ENCODE results near the gene TIMP2.
A peak's percentile ranks its signal among the peaks of the same experiment; 100 is the strongest.
"Not testable (repeated sequence)": the region's sequence is repeated elsewhere in the genome, so short reads cannot be mapped to it uniquely, and the experiment has no call there.

The TIMP2 gene

DNA sequence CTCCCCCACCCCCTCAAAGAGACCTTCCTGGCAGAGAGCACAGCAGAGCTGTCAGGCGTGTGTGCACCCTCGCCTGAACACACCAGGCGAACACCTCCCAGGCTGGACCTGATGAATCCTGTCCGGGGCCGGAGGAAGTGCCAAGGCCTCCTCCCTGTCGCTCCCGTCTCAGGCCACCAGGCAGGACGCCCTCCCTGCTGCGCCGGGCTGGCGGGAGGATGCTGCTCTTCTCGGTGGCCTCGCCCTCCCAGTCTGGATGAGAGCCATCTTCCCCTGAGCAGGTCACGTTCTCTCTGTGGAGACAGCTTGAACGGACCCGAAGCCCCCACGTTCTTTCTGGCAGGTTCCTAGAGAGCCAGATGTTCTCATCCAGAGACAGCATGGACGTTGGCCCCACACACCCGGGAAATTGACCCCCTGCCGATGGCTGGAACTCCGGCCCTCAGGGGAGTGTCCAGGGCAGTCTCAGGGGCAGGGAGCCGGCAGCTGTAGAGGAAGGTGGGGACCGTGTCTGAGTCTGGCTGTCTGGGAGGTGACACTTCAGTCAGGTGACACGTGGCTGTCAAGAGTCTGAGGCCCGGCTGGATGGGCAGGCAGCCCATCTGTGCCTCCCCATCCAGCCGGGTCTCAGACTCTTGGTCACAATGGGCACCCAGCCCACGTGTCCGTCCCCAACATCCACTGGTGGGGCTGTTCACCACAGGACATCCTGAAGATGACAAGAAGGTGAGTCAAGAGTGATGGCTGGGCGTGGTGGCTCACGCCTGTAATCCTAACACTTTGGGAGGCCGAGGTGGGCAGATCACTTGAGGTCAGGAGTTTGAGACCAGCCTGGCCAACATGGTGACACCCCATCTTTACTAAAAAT, 5.0 kb upstream of the TIMP2 start:
- DNase-seq, result no peak

DNA sequence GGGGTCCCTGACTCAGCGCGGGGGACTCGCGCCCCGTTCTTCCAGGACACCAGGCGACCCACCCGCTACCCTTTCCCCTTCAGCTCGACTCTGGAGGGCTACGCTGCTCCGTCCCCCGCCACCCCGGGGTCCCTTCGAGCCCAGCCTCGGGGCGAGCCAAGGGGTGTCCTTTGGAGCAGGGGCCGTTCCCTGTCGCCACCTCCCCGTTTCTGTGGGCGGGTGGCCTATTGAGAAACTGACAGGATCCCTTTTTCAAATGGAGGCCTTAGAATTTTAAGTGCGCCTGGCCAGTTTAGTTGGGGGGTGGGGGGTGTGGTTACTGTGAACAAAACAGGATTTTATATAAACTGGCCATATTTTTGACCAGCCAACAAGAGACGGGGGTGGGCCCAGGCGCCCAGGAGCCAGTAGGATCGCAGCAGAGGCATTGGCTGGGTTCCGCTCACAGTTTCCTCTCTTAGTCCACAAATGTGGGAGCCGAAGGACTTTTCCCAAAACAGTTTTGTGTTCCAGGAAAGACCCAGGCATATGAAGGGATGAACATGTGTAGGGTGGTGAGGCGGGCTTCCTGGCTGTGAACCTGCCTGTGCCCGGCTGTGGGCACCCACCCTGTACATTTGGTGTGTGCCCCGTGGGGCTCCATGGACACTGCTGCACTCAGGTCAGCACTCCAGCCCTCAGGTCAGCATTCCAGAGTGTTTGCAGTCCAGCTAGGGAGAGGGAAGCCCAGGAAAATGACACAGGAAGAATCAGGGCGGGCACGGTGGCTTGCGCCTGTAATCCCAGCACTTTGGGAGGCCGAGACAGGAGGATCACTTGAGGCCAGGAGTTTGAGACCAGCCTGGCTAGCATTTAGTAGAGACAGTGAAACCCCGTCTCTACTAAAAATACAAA, 722 bp upstream of the TIMP2 start:
- DNase-seq, result peak; percentile 12

DNA sequence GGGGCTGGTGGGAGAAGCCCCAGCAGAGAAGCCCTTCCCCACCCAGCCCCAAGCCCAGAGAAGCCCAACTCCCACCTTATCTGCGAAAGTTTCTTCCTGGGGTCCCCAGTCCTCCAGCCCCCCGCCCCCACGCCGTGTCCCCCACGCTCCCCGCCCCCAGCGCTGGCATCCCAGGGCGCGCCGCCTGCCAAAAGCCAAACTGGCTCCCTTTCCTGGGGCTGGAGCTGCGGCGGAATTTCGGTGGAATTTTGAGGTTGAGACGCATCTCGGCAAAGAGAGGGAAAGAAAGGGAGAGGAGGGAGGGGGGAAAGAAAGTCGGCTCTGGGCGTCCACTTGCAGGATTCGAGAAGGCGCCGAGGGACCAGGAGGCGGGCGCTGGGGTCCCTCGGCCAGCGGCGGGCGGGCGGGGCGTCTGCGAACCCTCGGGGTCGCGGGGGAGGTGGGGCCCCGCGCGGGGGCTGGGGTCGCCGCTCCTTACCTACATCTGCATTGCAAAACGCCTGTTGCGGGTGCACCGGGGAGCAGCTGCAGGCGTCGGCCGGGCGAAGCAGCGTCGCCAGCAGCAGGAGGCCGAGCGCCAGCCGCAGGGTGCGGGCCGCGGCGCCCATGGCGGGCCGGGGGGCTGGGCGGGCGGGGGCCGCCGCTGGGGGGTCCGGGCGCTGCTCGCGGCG, 571 bp downstream of the TIMP2 start:
- DNase-seq, result peak; percentile 23

DNA sequence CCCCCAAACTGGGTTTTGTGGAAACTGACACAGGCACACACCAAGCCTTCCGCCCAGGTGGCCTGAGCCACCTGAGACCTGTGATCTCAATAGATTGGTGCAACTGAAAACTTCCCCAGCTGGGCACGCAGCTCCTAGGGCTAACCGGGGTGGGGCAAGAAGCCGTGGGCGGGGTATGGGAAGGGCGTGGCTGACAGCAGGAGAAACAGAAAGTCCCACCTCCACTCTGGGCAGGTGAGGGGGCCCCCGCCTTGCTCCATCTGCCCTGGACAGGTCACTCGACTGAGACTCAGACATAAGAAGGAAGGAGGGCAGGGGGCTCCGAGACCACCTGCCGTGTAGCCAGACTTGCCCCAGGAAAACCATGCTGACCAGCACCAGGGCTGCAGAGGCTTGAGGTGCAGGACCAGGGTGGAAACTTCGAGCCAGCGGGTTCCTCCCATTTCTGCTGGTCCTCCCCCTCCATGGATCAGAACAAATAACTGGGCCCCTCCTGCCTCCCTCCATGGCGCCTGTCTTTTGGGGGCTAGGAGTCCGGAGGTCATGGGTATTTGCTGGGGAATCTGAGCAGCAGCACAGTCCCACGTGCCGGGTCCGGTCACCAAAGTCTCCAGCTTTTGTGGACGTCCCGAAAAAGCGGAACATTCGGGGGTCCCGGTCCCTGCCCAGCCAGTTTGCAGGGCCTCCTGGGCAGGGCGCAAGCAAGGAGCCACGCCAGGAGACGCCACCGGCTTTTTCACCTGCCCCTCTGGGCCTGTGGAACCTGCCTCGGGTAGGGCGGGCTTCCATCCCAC, 1.3 kb downstream of the TIMP2 start:
- DNase-seq, result peak; percentile 69

DNA sequence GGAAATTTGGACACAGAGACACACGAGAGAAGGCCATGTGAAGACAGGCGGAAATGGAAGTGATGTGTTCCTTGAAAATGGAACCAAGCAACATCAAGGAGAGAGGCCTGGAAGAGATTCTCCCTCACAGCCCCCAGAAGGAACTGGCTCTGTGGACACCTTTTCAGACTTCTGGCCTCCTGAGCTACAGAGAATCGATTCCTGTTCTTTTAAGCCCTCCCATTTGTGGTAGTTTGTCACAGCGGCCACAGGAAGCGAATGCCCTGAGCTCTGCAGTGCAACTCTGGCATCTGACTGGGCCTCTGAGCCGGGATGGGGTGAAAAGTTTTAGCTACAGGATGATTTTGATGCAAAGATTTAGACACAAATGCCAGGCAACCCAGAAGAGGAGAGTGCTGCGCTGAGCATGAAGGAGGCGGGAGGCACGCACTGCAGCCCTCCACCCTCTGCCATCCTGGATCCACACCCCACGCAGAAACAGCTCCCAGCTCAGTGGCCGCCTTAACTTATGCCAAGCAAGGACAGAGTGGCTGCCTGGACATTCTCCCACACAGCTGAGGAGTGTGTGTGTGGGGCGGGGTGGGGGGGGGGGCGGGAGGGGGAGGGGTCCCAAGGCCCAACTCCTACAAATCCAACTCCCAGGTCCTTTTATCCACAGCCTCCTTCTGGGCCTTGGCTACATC, 2.2 kb downstream of the TIMP2 start:
- no peak for DNase-seq

DNA sequence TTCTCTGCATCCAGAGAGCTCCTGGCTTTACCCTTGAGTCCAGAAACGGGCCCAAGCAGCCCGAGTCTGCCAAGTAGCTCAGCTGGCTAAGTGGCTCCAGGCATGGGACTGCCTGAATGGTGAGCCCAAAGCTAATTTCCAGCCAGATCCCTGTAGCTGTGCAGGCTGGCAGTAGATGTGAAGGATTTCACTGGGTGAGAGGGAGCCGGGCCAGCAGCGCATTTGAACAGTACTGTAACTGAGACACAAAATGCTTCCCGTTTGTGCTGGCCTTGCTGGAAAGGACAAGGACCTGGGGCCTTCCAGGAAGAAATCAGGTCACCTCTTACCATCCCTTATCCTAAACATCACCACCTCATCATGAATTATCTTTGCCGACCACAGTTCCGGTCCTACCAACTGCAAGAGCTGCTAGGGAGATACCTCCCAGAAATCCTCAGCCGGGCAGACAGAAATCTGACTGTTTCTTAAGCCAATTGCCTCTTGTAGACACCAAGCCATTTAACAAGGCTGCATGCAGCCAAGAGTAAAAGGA, 3.7 kb downstream of the TIMP2 start:
- no peak for DNase-seq

DNA sequence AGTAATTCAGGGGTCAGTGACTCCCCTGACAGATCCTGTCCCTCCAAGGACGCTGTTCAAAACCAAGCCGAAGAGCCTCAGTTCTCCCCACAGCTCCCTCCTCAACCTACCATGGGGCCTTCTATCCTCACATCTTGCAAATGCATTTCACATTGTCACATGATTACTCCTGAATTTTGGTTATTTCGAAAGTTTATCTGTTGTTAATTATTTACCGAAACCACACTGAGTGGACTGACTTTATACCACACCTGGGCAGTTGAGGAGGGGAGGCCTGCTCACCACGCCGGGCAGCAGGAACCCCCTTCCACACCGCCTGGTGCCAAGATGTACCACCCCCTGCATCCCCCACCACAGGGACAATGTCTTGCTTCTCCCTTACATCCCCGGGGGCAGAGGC, 4.7 kb downstream of the TIMP2 start:
- DNase-seq, result no peak

DNA sequence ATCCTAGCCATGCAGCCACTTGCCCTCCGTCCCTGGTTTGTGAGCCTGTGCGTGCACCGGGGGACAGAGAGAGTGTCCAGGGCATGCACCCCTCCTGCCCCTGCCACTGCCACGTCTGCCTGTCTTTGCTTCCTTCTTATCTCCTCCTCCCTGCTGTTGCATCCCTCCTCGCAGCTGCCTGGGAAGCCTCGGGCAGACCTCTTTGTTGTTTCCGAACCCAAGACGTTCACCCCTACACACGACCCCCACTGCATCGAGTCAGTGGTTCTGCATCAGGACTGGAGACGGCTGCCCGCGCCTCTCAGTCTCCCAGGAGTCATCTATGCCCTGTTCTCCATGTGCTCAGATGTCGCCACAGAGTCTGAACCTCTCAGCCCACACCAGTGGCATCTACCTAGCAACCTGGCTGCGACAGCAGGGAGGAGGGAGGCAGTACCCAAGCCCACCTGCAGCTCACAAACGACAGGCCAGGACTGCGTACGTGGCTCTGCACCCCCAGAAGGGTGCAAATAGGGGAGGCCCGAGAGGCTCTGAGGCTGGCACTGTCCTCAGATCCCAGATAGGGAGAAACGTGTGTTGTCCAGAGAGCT, 5.2 kb downstream of the TIMP2 start:
- DNase-seq, result no peak

DNA sequence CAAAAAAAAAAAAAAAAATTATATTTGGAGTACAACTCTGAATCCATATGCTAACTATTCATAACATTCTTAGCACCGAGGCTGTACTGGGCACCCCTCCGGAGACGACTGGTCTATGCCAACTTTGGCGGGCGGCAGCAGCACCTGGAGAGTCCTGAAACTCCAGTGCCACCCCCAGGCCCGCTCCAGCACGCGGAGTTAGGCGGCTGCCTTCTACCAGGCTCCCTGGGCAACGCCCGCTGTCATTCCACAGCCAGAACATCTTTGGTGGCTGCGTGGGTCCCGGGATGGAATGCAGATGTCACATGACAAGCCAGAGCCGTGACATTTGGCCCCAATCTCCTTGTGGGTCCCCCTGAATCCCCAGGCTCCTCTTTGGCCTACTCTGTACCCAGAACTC, 6.2 kb downstream of the TIMP2 start:
- no peak for DNase-seq

DNA sequence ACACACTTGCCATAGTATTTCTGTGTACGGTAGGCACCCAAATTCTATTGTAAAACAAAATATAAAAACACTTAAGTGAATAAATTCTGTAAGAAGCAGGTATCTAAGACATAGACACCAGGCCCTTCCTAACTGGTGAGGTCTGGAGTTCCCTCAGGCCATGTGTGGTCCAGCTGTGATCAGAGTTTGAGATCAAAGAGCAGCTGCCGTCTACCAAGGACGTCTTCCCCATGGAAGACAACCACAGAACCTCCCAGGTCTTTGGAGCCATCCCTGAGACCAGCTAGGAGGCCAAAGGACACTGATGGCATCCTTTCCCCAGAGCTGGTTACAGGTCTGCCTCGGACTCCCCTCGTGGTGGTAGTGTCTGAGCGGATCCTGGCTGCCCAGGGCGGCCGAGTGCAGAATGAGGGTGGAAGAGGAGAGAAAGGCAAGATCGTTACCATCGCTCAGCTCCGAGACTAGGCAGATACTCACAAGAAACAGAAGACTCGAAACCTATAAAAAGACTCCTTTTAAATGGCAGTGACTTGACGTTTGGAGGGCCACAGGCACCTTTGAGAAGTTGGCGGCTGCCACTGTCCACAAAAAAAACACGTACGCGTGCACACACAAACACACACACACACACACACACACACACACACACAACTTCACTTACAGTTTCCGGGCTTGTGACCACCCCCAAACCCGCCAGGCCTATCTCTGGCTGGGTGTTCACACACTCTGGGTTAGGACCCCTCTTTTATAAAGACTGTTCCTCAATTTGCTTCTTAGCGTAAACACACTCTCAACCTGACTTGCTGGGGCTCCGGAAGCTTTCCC, 7.5 kb downstream of the TIMP2 start:
- DNase-seq, result no peak

DNA sequence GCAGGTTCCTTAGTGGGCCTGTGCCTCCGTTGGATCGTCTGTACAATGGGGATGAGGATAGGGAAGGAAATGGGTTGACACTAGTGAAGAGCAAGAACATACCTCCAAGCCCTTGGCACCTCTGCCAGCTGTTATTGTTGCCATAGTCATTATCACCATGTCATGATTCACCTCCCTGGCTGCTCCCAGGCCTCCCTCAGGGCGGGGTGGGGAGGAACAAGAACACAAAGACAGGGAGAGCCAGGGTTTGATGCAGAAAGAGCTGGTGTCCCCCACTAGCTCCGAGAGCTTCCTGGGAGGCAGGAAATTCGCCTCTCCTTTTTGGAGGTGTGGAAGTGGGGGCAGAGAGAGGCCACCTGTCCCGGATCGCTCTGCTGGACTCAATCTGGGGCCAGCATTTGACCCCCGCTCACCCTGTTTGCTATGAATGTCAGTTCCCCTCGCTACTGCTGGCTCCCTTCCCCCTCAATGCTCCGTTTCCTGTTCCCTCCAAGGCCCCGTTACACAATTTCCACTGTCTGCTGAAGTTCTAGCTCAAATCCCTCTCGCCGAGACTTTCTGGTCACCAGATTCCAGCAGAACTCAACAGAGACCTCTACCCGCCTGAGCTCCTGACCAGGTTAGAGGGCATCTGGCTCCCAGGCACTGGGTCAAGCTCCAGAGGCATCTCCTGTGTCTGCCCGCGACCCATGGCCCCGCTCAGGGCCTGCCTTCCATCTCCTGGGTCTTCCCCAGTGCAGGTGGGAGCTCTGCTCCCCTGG, 9.1 kb downstream of the TIMP2 start:
- peak; percentile 19 for DNase-seq

DNA sequence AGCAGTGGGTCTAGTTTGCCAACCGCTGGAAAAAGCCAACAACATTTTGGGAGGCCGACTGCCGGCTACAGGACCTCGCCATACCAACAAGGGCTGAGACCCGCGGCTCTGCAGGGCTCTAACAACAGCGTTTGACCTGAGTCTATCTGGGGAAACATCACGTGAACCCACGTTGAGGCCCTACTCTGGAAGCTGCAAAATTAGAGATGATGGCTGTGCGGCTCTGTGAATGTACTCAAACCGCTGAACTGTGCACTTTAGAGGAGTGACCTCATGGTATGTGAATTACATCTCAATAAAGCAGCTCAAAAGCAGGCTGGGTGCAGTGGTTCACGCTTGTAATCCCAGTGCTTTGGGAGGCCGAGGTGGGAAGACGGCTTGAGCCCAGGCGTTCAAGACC, 12.1 kb downstream of the TIMP2 start:
- no peak for DNase-seq

DNA sequence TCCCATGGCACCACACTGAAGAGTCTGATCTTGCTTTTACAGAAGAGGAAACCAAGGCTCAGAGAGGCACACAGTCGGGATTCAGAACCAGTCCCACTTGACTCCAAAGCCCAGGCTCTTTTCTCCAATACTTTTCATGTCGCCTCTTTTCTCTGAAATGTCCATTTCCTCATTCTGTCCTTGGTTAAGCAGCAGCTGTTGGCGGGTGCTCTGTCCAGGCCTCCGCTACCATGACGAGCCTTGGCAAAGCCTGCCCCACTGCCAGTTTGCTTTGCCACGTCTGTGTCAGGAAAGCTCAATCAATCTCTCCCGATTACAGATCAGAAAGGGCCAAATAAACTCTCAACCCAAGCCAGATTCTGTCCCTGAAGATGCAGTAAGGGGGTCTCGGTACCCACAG, 13.1 kb downstream of the TIMP2 start:
- no peak for DNase-seq

DNA sequence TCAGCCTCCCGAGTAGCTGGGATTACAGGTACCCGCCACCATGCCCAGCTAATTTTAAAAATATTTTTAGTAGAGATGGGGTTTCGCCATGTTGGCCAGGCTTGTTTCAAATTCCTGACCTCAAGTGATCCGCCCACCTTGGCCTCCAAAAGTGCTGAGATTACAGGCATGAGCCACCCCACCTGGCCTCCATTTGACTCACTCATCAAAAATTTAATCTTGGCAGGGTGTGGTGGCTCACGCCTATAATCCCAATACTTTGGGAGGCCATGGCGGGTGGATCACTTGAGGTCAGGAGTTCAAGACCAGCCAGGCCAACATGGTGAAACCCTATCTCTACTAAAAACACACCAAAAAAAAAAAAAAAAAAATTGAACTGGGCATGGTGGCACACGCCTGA, 13.6 kb downstream of the TIMP2 start:
- DNase-seq, result not testable (repeated sequence)

DNA sequence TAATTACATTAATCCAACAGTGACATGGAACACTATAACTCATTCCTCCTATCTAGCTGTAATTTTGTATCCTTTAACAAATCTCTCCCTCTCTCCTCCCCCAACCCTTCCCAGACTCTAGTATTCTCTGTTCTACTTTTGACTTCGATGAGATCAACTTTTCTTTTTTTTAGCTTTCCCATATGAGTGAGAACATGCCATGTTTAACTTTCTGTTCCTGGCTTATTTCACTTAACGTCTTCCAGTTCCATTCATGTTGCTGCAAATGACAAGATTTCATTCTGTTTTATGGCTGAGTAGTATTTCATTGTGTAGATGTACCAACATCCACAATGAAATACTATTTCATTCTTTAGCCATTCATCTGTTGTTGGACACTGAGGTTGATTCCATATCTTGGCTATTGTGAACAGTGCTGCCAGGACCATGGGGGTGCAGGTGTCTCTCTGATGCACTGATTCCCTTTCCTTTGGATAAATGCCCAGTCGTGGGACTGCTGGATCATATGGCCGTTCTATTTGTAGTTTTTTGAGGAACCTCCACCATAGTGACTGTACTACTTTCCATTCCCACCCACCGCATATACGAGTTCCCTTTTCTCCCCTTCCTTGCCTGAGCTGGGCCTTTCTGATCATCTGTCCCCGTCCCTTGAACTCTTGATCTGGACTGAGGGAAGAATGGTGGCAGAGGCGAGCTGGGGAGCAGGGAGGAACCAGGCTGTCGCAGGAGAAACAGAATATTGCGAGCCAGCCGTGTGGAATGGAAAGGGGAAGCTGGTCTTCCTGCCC, 14.5 kb downstream of the TIMP2 start:
- no peak for DNase-seq

DNA sequence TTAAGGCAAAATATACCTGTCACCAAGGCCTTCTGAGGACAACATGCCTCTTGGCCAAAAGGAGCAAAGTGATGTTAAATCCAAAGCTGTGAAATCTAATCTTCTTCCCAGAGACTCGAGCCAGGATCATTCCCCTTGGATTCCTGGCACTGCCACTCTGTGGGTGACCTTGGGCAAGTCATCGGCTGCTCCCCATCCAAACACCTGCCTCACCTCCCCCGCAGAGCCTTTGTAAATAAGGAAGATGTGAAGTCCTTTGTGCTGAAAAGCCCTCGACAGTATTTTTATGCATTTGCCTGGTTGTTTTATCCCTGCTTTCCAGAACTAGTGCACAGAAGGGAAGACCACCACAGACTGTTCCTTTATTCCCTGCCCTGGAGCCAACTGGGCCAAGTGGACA, 16.8 kb downstream of the TIMP2 start:
- DNase-seq, result no peak

DNA sequence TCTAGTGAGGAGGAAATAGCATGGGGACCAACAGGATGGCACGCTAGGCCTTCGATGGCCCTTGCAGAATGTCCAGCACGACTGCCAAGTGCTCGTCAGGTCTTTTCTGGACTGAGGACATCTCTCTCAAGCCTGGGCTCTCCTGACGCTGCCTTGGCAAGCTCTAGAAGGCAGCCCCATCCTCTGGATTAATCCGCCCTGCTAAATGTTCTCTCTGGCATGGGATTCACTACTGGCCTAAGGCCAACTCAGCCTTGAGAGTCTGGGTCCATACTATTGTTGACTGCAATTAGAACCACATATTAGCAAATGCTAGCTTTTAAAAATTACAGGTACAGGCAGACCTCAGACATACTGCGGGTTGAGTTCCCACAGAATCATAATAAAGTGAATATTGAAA, 19.6 kb downstream of the TIMP2 start:
- no peak for DNase-seq

DNA sequence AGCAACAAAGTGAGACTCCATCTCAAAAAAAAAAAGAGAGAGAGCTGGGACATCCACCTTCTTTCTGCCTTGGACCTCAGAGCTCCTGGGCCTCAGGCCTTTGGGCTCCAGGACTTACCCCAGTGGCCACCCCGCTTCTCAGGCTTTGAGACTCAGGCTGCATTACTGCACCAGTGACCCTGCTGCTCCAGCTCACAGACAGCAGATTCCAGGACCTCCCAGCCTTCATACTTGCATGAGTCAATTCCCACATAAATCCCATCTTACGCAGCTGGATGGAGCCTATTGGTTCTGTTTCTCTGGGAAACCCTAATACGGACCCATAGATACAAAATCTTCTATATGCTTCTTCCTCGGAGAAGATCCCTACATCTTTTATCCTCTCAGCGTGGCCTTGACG, 20.1 kb downstream of the TIMP2 start:
- no peak for DNase-seq

DNA sequence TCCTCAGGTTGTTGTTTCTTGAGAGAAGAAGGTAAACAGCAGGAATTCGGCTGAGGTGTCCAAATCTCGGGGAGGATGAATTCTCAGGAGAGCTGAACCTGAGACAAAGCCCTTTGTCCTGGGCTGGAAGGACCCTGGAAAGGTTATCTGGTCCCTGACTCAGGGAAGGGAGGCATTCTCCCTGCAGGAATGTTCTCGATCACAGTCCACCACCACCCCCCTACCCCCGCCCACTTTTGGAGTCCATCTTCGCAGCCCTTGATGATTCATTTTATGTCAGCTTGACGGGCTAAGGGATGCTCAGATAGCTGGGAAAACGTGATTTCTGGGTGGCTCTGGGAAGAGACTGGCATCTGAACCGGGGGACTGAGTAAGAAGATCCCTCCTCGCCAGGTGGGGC, 20.8 kb downstream of the TIMP2 start:
- no peak for DNase-seq

All from stimulated activated CD4-positive, alpha-beta T cell treated with anti-CD3 and anti-CD28 coated beads, Interleukin-15, amount 100 ng/mL, for 24 hours (primary cell).